NCI-H1092 (cell line): ENCODE measurements around the gene ADGRL3.
"Not testable (repeated sequence)": the region's sequence is repeated elsewhere in the genome, so short reads cannot be mapped to it uniquely, and the experiment has no call there.

ENCODE experiments used
- DNase-seq: peaks from one replicate; lab custom pipeline; 2025; lab: John Stamatoyannopoulos, UW

Gene ADGRL3

DNA sequence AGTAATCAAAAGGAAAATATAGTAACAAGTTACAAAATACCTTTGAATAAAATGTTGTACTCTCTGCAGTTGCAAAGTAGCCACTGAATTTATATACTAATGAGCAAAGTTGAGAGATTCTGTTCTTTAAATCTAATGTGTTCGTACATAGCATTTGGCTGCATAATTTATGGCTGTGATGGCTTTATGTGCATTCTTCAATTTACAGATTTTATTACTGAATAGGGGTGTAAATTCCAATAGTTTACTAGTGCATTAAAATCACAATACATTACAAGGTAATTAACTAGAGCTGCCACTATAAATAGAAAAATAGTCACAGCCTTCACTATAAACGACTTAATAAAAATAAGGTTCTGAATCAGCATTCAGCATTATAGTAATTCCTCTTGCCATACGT lies 620.0 kb downstream of the ADGRL3 start:
- DNase-seq, result no peak

- no peak for DNase-seq
These were observed 624.3 kb downstream of the ADGRL3 start for GRCh38 chr4:61824454-61824853.

DNA sequence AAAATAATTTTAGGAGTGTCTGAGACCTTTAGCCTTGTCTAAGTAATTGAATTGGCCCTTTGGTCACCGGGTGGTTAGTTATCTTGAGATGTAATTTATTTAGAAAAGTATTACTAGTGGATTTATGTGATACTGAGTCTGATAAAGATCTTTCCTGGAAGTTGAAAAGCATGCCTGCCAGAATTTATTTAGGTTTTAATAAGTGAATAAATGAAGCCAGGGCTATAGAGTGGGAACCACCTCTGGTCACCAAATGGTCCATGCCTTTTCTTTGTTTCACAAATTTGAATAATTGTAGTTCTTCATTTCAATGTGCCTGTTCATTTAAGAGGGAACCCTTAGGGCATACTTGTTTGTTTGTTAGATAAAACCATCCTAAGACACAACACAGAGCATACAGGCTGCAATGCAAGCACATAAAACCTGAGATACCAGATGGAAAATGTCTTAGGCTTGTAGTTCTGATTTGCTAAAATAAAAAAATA lies 627.8 kb downstream of the ADGRL3 start:
- no peak for DNase-seq

- DNase-seq, result no peak
These were observed 628.8 kb downstream of the ADGRL3 start for GRCh38 chr4:61828960-61829359.

- DNase-seq, result no peak
These were observed 631.9 kb downstream of the ADGRL3 start for GRCh38 chr4:61831987-61832386.

GRCh38 chr4:61837395-61837794 lies 637.3 kb downstream of the ADGRL3 start:
- no peak for DNase-seq

- DNase-seq, result no peak
These were observed 637.9 kb downstream of the ADGRL3 start for GRCh38 chr4:61838072-61838471.

GRCh38 chr4:61841714-61842113 lies 641.6 kb downstream of the ADGRL3 start:
- no peak for DNase-seq

DNA sequence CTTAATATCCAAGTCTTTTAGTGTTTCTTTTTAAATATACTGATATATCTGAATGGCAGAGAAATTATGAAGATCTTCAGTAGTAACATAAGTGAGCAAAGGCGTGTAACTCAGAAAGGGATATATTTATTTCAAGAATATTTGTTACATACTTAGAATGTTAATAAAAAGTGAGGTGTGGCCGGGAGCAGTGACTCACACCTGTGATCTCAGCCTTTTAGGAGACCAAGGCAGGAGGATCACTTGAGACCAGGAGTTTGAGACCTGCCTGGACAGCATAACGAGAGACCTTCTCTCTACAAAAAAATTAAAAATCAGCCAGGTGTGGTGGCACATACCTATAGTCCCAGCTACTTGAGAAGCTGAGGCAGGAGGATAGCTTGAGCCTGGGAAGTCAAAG lies 651.0 kb downstream of the ADGRL3 start:
- DNase-seq, result no peak

DNA sequence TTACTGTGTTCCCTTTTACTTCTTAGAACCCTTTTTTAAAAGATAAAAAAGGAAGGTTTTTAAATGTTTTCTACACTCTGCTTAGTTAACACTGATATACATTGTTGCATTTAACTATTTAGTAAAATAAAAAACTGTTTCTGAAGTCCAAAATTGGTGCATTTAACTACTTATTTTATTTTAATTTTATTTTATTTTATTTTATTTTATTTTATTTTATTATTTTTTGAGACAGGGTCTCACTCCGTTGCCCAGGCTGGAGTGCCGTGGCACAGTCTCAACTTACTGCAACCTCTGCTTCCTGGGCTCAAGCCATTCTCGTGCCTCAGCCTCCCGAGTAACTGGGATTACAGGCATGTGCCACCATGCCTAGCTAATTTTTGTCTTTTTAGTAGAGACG lies 652.0 kb downstream of the ADGRL3 start:
- not testable (repeated sequence) for DNase-seq

DNA sequence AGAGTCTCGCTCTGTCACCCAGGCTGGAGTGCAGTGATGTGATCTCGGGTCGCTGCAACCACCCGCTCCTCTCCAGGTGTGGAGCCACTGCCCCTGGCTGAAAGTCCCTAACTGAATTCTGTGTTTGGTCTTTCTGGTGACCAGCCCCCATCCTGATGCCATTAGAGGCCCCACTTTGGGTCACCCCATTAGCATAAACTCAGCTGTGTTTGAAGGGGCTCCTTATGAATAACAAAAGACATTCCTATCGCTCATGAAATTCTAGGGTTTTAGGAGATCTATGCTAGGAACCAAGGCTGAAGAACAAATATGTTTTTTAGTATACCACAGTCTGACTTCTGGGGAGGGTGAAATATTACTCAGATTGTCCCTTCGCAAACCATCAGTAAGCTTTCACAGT lies 652.9 kb downstream of the ADGRL3 start:
- DNase-seq, result no peak

DNA sequence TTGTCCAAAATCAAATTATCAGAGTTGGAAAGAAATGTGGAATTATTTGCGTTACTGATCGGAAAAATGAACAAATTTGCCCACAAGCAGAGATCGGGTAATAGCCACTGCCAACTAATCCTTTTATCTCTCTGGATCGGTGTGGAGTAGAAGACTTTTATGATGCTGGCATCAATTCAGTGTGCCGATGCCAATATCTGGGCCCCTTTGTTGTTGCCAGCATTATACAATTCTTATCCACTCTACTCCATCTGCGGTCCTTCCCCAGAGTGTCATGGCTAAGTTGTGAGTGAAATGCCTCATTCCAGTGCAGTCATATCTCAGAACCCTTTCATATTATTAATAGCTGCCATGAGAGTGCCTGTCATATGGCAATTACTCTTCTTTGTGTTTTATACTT lies 660.2 kb downstream of the ADGRL3 start:
- DNase-seq, result no peak

GRCh38 chr4:61864286-61864685 lies 664.2 kb downstream of the ADGRL3 start:
- DNase-seq, result no peak

GRCh38 chr4:61866378-61867030 lies 666.4 kb downstream of the ADGRL3 start:
- no peak for DNase-seq

DNA sequence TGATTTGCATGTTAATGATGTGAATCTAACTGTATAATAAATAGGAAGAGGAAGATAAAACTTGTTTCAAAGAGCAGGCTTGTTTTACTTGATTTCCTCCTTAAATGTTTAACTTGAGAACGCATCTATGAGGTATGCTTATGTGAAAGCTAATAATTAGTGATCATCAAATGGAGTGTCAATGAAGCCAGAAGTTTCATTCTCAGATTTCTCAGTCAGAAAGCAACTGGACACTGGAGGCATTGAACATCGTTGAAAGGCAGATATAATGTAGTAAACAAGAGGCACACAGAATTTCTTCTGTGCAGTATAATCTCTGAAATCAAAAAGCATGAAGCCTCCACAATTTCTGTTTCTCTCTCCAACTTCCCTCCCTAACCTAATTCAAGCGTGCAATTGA lies 672.9 kb downstream of the ADGRL3 start:
- no peak for DNase-seq

- no peak for DNase-seq
These were observed 677.1 kb downstream of the ADGRL3 start for GRCh38 chr4:61877266-61877665.

DNA sequence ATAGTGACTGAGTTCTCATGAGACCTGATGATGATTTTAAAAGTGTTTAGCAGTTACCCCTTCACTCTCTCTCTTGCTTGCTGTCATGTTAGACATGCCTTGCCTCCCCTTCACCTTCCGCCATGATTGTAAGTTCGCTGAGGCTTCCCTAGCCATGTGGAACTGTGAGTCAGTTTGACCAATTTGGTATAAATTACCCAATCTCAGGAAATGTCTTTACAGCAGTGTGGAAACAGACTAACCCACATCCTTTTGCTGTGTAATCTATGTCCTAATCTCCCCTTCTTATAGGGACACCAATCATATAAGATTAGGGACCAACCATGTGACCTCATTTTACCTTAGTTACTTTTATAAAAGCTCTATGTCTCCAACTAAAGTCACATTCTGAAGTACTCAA lies 677.8 kb downstream of the ADGRL3 start:
- no peak for DNase-seq

DNA sequence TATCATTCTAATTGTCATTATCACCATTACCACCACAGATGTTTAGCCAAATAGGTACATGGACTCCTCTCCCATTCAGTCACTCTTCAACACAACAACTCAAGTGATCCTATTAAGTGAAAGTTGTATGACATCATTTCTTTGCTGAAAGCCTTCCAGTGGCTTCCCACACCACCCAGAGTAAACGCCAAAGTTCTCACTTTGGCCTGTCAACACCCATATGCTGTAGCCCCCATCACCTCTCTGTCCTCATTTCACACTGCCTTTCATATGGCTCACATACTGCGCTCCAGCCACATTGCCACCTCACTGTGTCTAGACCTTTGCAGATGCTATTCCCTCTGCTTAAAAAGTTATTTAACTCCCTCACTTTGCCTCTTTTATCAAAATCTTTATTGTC lies 682.3 kb downstream of the ADGRL3 start:
- no peak for DNase-seq

DNA sequence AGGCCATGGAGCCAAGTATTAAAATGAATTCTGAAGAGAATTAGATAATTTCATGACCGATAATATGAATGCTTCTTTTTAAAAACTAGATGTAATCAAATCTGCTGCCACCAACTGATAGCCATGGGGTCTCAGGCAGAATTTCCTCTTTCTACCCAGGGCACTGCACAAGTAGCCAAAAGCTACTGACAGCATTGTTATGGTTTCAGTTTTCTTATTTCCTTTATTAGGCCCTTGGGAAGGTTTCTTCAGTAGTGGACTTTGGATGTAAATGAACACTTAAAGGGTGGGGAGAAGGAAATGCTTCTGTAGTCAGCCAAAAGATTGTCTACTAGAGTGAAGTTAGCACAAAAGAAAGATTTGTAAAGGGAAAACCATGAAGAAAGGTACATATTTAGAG lies 686.0 kb downstream of the ADGRL3 start:
- no peak for DNase-seq

GRCh38 chr4:61889117-61889516 lies 689.0 kb downstream of the ADGRL3 start:
- no peak for DNase-seq

- no peak for DNase-seq
These were observed 690.2 kb downstream of the ADGRL3 start for GRCh38 chr4:61890321-61890720.

GRCh38 chr4:61891953-61892352 lies 691.8 kb downstream of the ADGRL3 start:
- DNase-seq, result no peak

DNA sequence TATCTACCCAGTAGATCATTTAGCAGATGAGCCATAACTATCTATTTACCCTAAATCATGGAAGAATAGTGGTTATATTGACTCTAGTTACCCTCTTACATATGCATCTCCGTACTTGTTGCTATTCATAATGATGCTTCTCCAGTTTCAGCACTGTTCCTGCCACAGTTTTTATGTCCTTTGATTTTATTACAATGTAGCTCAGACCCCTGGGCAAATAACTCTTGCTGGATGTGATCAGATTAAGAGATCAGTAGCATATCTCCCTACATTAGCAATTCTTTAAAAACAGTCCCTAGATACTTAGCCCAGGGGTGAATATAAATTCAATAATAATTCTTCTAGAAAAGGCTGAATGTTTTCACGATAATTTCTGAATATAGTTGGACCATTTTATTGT lies 696.5 kb downstream of the ADGRL3 start:
- DNase-seq, result no peak

GRCh38 chr4:61909031-61909430 lies 708.9 kb downstream of the ADGRL3 start:
- DNase-seq, result no peak
